Neuron (in vitro differentiated cells): ENCODE data around the gene MOB3C.

Source experiments
- H2AFZ ChIP-seq: one replicate; pipeline ENCODE4 v1.6.1; 2013; ENCODE audit warnings: low read depth, mild to moderate bottlenecking, inconsistent platforms, low read length, moderate library complexity
- H3K27me3 ChIP-seq: one replicate; pipeline ENCODE4 v1.6.1; 2013; ENCODE audit warnings: low read length; ENCODE audit not compliant: insufficient read depth
- H3K36me3 ChIP-seq: one replicate; pipeline ENCODE4 v1.6.1; 2013; ENCODE audit warnings: low read length; ENCODE audit not compliant: insufficient read depth
- H3K4me1 ChIP-seq: one replicate; pipeline ENCODE4 v1.6.1; 2013; ENCODE audit warnings: low read length; ENCODE audit not compliant: insufficient read depth
- H3K4me3 ChIP-seq: 2 replicates; pipeline ENCODE4 v1.5.1; 2013; ENCODE audit warnings: mild to moderate bottlenecking, low read length, moderate library complexity
- H3K9me3 ChIP-seq: one replicate; pipeline ENCODE4 v1.6.1; 2013; ENCODE audit warnings: low read length

The MOB3C gene

DNA sequence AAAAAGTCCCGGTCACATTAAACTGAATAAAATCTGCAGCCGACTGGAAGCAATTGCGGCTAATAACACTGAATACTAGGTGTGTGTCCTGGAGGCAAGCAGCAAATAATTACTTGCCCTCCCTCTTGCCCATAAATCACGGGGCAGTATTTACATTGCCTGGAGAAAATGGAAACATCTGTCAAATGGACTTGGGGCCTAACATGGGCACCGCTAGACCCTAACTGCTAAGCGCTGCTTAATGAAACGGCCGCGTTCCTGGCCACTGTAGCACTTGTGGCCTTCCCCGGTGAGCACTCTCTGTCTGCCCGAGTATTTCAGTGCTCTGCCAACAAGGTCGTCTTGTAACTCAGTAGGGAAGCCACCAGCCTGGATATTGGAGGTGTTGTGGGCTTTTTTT lies 41.3 kb downstream of the MOB3C start:
- H3K9me3 ChIP-seq = no peaks in the 10 kb centered on the region
- no peak overlapping the region for H3K4me3 ChIP-seq
- peaks cover 7% of the 10 kb centered on the region for H3K36me3 ChIP-seq

DNA sequence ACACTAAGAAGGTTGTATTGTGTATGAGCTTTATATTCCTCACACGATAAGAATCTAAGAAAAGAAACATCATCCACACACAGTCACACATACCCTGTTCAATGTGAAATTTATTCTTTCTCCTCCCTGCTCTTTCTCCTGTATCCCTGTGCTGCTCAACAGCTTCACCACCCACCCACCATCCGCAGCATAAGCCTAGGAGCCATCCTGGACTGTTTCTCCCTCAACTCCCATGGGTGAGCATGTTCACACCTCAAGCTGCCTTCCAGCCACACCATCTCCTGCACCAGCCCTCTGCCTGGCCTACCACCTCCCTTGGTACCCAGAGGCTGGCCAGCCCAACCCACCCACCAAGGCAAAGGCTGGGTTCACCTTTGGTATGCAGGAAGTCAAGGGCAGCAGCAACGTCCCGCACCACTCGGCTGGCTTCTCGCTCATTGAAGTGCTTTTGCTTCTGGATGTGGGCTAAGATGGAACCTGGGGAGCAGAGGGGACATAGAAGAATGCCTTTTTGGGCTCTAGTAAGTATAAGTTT lies 44.9 kb downstream of the MOB3C start:
- H2AFZ ChIP-seq = no peak overlapping the region

More for the DNA sequence above, 41.3 kb downstream of the MOB3C start:
- no peaks in the 10 kb centered on the region for H3K4me1 ChIP-seq
- no peak overlapping the region for H2AFZ ChIP-seq
- no peaks in the 10 kb centered on the region for H3K27me3 ChIP-seq

GRCh38 chr1:46569884-46570725 lies 46.5 kb downstream of the MOB3C start:
- no peaks in the 10 kb centered on the region for H3K36me3 ChIP-seq
- no peak overlapping the region for H2AFZ ChIP-seq
- H3K4me1 ChIP-seq = no peaks in the 10 kb centered on the region
- no peak overlapping the region for H3K4me3 ChIP-seq
- no peaks in the 10 kb centered on the region for H3K27me3 ChIP-seq
- H3K9me3 ChIP-seq = peaks cover 2% of the 10 kb centered on the region

More for the DNA sequence above, 44.9 kb downstream of the MOB3C start:
- H3K4me1 ChIP-seq = no peaks in the 10 kb centered on the region
- H3K4me3 ChIP-seq = no peak overlapping the region
- no peaks in the 10 kb centered on the region for H3K27me3 ChIP-seq
- H3K36me3 ChIP-seq = no peaks in the 10 kb centered on the region
- no peaks in the 10 kb centered on the region for H3K9me3 ChIP-seq

DNA sequence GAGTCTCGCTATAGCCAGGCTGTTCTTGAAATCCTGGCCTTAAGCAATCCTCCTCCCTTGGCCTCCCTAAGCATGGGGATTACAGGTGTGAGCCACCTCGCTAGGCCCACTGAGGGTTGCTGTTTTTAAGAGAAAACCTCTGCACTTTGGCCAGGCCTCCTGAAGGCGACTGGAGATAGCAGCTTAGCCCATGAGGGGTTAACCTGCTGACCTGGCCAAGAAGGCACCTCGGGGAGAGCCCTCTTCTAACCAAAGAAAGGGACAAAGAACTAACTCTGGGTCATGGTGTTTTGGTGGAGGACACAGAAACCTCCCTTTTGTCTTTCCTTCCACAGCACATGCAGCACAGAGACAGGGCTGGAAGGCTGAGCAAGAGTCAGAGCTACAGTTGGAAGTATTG lies 47.5 kb downstream of the MOB3C start:
- peaks cover 2% of the 10 kb centered on the region for H3K9me3 ChIP-seq
- H3K4me3 ChIP-seq = no peak overlapping the region
- H3K27me3 ChIP-seq = no peaks in the 10 kb centered on the region
- peaks cover 3% of the 10 kb centered on the region for H3K36me3 ChIP-seq
- H3K4me1 ChIP-seq = no peaks in the 10 kb centered on the region
- no peak overlapping the region for H2AFZ ChIP-seq

DNA sequence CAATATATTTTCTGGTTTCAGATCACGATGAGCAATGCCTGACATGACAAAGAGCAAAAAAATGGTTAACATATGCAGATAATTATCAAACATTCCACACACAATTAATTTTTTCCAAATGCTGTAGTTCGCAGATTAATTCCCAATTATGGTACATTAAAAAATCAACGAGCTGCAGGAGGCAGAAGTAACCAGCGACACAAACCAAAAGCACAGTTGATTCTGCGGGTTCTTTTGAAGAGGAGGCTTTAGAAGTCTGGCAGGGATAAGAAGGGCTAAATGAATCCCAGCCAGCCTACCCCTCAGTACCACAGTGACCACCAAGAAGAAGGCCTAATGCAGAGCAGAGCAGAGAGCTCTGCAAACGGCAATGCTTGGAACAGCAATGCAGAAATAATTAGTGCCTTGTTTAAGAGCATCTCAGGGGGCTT lies 48.1 kb downstream of the MOB3C start:
- Histone ChIP-seq H3K9me3 (peaks cover 2% of the 10 kb centered on the region), H2AFZ (no peak overlapping the region), H3K4me1 (no peaks in the 10 kb centered on the region), H3K27me3 (no peaks in the 10 kb centered on the region), H3K36me3 (peaks cover 3% of the 10 kb centered on the region), H3K4me3 (no peak overlapping the region)

DNA sequence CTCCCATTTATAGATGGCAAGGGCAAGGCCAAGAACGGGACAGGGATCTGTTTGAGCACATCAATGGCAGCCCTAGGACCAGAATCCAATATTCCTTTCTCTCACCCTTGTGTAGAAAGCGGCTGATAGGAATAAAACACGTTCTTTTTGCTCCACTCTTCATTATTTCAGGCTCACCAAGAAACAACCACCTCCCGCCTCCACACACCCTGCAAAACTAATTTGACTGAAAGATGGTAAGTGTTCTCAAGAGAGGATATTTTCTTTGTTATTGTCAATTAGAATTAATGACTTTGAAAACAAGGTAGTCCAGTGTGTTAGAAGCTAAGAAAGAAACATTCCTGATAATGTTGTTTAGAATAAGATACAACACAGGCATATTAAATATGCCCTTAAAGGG lies 53.3 kb downstream of the MOB3C start:
- peaks cover 2% of the 10 kb centered on the region for H3K9me3 ChIP-seq
- H3K27me3 ChIP-seq = no peaks in the 10 kb centered on the region
- no peak overlapping the region for H2AFZ ChIP-seq
- H3K4me1 ChIP-seq = peaks cover 10% of the 10 kb centered on the region
- peaks cover 15% of the 10 kb centered on the region for H3K36me3 ChIP-seq
- no peak overlapping the region for H3K4me3 ChIP-seq

- Histone ChIP-seq H2AFZ (no peak overlapping the region), H3K9me3 (peaks cover 2% of the 10 kb centered on the region), H3K36me3 (peaks cover 15% of the 10 kb centered on the region), H3K4me3 (no peak overlapping the region), H3K27me3 (no peaks in the 10 kb centered on the region), H3K4me1 (peaks cover 18% of the 10 kb centered on the region)
These were observed 54.1 kb downstream of the MOB3C start for GRCh38 chr1:46562498-46562897.

DNA sequence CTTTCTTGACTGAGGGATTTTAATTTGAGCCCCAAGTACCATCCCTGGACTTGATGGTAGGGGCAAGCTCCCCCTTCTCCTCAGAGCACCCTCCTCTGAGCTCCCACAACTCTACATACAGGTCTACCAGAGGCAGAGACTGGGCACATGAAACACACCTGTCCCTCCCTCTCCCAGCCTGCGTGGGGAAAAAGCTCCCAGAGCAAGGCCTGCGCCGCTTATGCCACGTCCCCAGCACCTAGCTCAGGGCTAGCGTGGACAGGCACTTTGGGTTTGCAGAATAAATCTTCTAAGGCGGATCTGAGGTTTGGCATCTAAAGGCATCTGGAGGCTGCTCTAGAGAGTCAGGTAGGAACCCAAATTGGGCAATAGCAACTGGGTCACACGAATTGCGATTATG lies 57.6 kb downstream of the MOB3C start:
- H2AFZ ChIP-seq = no peak overlapping the region
- no peaks in the 10 kb centered on the region for H3K27me3 ChIP-seq
- no peaks in the 10 kb centered on the region for H3K9me3 ChIP-seq
- peaks cover 23% of the 10 kb centered on the region for H3K4me1 ChIP-seq
- peaks cover 12% of the 10 kb centered on the region for H3K36me3 ChIP-seq
- no peak overlapping the region for H3K4me3 ChIP-seq

DNA sequence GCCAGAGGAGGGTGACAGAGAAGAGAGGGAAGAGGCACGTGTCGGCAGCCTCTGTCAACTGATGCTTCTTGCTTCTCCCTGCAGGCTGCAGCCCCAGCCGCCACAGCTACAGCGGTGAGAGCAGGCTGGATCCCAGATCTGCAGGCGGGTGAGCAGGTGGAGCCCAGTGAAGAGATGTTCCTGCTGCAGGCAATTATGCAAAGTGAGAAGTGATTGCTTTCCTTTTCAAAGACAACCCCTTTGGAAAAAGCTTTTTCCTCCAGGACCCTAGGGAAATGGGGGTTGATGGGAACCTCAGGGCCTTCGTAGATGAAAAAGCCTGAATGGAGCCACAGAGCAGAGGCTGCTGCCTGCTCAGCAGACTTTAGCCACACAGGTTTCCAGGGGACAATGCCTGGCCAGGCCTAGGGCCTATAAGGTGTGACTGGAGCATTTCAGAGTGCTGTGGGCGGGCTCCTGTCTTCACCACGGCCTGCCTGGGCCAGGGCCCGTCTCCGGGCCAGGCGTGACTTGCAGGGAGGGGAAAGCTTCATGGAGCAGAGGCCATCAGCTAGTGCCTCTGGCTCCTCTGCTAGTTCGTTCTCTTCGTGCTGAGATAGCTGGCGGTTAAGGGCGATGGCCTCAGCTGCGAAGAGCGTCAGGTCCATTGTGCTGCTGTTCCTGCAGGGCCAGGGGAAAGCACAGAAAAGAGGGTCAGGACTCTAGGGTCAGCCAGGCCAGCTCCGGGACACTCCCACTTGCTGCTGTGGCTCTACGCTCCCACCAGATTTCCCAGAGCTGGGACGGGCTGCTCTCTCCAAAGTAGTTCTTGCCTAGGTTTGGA lies 58.3 kb downstream of the MOB3C start:
- no peaks in the 10 kb centered on the region for H3K27me3 ChIP-seq
- no peaks in the 10 kb centered on the region for H3K9me3 ChIP-seq
- H2AFZ ChIP-seq = no peak overlapping the region
- H3K36me3 ChIP-seq = peaks cover 12% of the 10 kb centered on the region
- no peak overlapping the region for H3K4me3 ChIP-seq
- peaks cover 23% of the 10 kb centered on the region for H3K4me1 ChIP-seq
